Measurements from ENCODE around the gene CORO1A.
"Not testable (repeated sequence)": the region's sequence is repeated elsewhere in the genome, so short reads cannot be mapped to it uniquely, and the experiment has no call there.

The CORO1A gene

GRCh38 chr16:30186782-30187555 is 3.6 kb downstream of the CORO1A start:
- Histone ChIP-seq H3K9me3 (ENCODE audit: severe bottlenecking) (no peaks in the 10 kb centered on the region), H3K4me1 (ENCODE audit: insufficient read depth, poor library complexity, severe bottlenecking) (no peaks in the 10 kb centered on the region), H3K4me3 (ENCODE audit: severe bottlenecking) (no peak overlapping the region), H3K27ac (ENCODE audit: poor library complexity, severe bottlenecking) (no peak overlapping the region), H3K36me3 (ENCODE audit: low read depth) (peaks cover 6% of the 10 kb centered on the region), H3K27me3 (ENCODE audit: insufficient read depth, poor library complexity, severe bottlenecking) (no peaks in the 10 kb centered on the region)
- peak; percentile 67 for TF ChIP-seq CTCF (IDR thresholded peaks at IDR 0.05; ENCODE audit: poor library complexity, severe bottlenecking)
- DNase-seq (ENCODE audit: low spot score): peak; percentile 51
- ATAC-seq (ENCODE audit: low read depth): no peak

DNA sequence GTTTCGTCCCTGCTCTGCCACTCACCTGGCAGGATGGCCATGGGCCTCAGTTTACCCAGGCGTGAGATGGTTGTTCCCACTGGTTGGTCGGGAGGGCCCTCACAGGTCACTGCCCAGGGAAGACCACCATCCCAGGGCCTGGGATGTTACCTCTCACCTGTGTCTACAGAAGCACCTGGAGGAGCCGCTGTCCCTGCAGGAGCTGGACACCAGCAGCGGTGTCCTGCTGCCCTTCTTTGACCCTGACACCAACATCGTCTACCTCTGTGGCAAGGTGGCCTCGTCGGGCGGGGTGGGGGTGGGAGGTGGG is 4.1 kb downstream of the CORO1A start:
- ATAC-seq (ENCODE audit: low read depth): no peak
- no peak overlapping the region for H3K4me3 ChIP-seq (ENCODE audit: severe bottlenecking)

DNA sequence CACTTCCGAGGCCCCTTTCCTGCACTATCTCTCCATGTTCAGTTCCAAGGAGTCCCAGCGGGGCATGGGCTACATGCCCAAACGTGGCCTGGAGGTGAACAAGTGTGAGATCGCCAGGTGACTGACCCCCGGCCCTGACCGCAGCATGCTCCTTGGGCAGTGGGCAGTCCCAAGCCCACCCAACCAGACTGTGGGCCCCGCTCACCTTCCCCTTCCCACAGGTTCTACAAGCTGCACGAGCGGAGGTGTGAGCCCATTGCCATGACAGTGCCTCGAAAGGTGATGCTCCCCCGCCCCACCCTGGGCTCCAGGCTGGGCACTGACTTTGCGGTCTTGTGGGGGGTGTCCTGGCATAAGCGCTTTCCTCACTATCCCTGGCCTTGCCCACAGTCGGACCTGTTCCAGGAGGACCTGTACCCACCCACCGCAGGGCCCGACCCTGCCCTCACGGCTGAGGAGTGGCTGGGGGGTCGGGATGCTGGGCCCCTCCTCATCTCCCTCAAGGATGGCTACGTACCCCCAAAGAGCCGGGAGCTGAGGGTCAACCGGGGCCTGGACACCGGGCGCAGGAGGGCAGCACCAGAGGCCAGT is 4.7 kb downstream of the CORO1A start:
- ATAC-seq (ENCODE audit: low read depth) (no peak), DNase-seq (ENCODE audit: low spot score) (peak; percentile 56)
- H3K27ac ChIP-seq (ENCODE audit: poor library complexity, severe bottlenecking): no peak overlapping the region
- no peak for TF ChIP-seq CTCF (IDR thresholded peaks at IDR 0.05; ENCODE audit: poor library complexity, severe bottlenecking)
- H3K4me1 ChIP-seq (ENCODE audit: insufficient read depth, poor library complexity, severe bottlenecking): no peaks in the 10 kb centered on the region
- H3K4me3 ChIP-seq (ENCODE audit: severe bottlenecking): no peak overlapping the region
- H3K27me3 ChIP-seq (ENCODE audit: insufficient read depth, poor library complexity, severe bottlenecking): no peaks in the 10 kb centered on the region
- H3K36me3 ChIP-seq (ENCODE audit: low read depth): peaks cover 6% of the 10 kb centered on the region
- no peaks in the 10 kb centered on the region for H3K9me3 ChIP-seq (ENCODE audit: severe bottlenecking)

More for the DNA sequence above, 4.1 kb downstream of the CORO1A start:
- H3K4me1 ChIP-seq (ENCODE audit: insufficient read depth, poor library complexity, severe bottlenecking): no peaks in the 10 kb centered on the region
- peak; percentile 68 for DNase-seq (ENCODE audit: low spot score)
- no peaks in the 10 kb centered on the region for H3K9me3 ChIP-seq (ENCODE audit: severe bottlenecking)
- no peaks in the 10 kb centered on the region for H3K27me3 ChIP-seq (ENCODE audit: insufficient read depth, poor library complexity, severe bottlenecking)
- H3K27ac ChIP-seq (ENCODE audit: poor library complexity, severe bottlenecking): no peak overlapping the region
- H3K36me3 ChIP-seq (ENCODE audit: low read depth): peaks cover 6% of the 10 kb centered on the region
- peak; percentile 24 for TF ChIP-seq CTCF (IDR thresholded peaks at IDR 0.05; ENCODE audit: poor library complexity, severe bottlenecking)

DNA sequence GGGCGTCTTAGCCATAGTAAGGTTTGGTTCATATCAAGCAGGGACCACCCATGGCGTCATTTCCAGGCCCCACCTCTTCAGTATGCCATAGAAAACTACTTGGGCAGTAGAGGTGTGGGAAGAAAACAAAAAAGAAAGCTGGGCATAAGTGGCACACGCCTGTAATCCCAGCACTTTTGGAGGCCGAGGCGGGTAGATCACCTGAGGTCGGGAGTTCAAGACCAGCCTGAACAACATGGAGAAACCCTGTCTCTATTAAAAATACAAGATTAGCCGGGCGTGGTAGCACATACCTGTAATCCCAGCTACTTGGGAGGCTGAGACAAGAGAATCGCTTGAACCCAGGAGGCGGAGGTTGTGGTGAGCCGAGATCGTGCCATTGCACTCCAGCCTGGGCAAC is 7.8 kb downstream of the CORO1A start:
- H3K4me1 ChIP-seq (ENCODE audit: insufficient read depth, poor library complexity, severe bottlenecking); H3K27ac ChIP-seq (ENCODE audit: poor library complexity, severe bottlenecking); H3K36me3 ChIP-seq (ENCODE audit: low read depth); ATAC-seq (ENCODE audit: low read depth); H3K9me3 ChIP-seq (ENCODE audit: severe bottlenecking); H3K27me3 ChIP-seq (ENCODE audit: insufficient read depth, poor library complexity, severe bottlenecking); DNase-seq (ENCODE audit: low spot score); H3K4me3 ChIP-seq (ENCODE audit: severe bottlenecking): not testable (repeated sequence)

GRCh38 chr16:30193098-30193497 is 9.7 kb downstream of the CORO1A start:
- not testable (repeated sequence) for H3K27ac ChIP-seq (ENCODE audit: poor library complexity, severe bottlenecking); H3K27me3 ChIP-seq (ENCODE audit: insufficient read depth, poor library complexity, severe bottlenecking); H3K9me3 ChIP-seq (ENCODE audit: severe bottlenecking); H3K4me3 ChIP-seq (ENCODE audit: severe bottlenecking); DNase-seq (ENCODE audit: low spot score); H3K36me3 ChIP-seq (ENCODE audit: low read depth); H3K4me1 ChIP-seq (ENCODE audit: insufficient read depth, poor library complexity, severe bottlenecking)
- ATAC-seq (ENCODE audit: low read depth): peak; percentile 26

- not testable (repeated sequence) for H3K27me3 ChIP-seq (ENCODE audit: insufficient read depth, poor library complexity, severe bottlenecking); H3K36me3 ChIP-seq (ENCODE audit: low read depth); H3K4me1 ChIP-seq (ENCODE audit: insufficient read depth, poor library complexity, severe bottlenecking); DNase-seq (ENCODE audit: low spot score); H3K9me3 ChIP-seq (ENCODE audit: severe bottlenecking); H3K4me3 ChIP-seq (ENCODE audit: severe bottlenecking); H3K27ac ChIP-seq (ENCODE audit: poor library complexity, severe bottlenecking)
- ATAC-seq (ENCODE audit: low read depth): peak; percentile 93
These were observed 10.2 kb downstream of the CORO1A start, which contains the start of the genes BOLA2B and SLX1A for GRCh38 chr16:30193615-30194014. BOLA2B (minus strand) TSS chr16:30193666; CDS start chr16:30193595, 71 bp downstream. SLX1A (plus strand) TSS chr16:30193875; CDS start chr16:30194085, 210 bp downstream.

DNA sequence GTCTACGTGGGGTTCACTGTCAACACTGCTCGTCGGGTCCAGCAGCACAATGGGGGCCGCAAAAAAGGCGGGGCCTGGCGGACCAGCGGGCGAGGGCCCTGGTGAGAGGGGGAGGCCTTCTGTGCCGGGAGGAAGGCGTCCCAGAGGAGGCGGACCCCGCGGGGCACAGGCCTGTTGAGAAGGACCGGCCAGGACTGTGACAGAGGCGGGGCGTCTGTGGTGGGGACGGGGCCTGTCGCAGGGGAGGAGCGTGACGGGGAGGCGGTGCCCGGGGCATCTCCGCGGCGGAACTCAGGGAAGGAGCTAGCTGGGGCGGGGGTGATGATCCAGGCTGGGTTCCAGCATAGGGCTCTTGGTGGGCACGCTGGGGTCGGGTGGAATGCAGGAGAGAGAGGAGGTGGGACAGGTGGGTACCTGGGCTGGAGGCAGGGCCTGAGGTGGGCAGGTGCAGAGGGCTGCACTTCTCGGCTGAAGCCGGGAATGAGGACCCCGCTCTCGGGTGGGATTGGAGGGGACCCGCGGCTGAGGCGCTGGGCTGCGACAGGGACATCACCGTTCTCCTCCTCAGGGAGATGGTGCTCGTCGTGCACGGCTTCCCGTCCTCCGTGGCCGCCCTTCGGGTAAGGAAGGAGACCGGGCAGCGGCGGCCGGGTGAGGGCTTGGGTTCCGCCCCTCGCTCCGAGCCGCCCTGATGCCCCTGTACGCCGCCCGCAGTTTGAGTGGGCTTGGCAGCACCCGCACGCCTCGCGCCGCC is 10.9 kb downstream of the CORO1A start:
- not testable (repeated sequence) for H3K9me3 ChIP-seq (ENCODE audit: severe bottlenecking); H3K27ac ChIP-seq (ENCODE audit: poor library complexity, severe bottlenecking); H3K27me3 ChIP-seq (ENCODE audit: insufficient read depth, poor library complexity, severe bottlenecking); H3K4me3 ChIP-seq (ENCODE audit: severe bottlenecking); H3K36me3 ChIP-seq (ENCODE audit: low read depth); H3K4me1 ChIP-seq (ENCODE audit: insufficient read depth, poor library complexity, severe bottlenecking)
- ATAC-seq (ENCODE audit: low read depth) (peak; percentile 57), DNase-seq (ENCODE audit: low spot score) (peak; percentile 33)

DNA sequence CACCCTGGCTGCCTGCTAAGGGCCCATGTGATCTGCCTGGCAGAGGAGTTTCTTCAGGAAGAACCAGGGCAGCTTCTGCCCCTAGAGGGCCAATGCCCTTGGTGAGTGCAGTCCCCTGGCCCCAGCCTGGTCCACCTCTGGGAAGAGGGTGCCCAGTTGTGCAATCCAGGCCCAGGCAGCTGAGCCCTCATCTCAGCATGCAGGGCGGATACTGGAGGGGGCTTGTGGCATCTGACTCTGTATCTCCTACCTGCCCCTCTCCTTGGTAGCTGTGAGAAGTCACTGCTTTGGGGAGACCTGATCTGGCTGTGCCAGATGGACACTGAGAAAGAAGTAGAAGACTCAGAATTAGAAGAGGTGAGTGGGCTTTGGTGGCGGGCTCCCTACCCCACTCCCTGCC is 13.6 kb downstream of the CORO1A start:
- not testable (repeated sequence) for H3K27me3 ChIP-seq (ENCODE audit: insufficient read depth, poor library complexity, severe bottlenecking); H3K4me1 ChIP-seq (ENCODE audit: insufficient read depth, poor library complexity, severe bottlenecking); H3K4me3 ChIP-seq (ENCODE audit: severe bottlenecking); H3K36me3 ChIP-seq (ENCODE audit: low read depth); H3K9me3 ChIP-seq (ENCODE audit: severe bottlenecking); ATAC-seq (ENCODE audit: low read depth); DNase-seq (ENCODE audit: low spot score); H3K27ac ChIP-seq (ENCODE audit: poor library complexity, severe bottlenecking)

Data from RWPE2 (cell line).